ENCODE measurements around the gene NKD2. TPM values are rescaled to one million over a fixed set of nuclear protein-coding genes. Genes with fewer than 3 reads are reported as not detected.
A peak's percentile ranks its signal among the peaks of the same experiment; 100 is the strongest.

NKD2 gene
- total RNA-seq, 1 donor from 2014 or later: 3.3 TPM

DNA sequence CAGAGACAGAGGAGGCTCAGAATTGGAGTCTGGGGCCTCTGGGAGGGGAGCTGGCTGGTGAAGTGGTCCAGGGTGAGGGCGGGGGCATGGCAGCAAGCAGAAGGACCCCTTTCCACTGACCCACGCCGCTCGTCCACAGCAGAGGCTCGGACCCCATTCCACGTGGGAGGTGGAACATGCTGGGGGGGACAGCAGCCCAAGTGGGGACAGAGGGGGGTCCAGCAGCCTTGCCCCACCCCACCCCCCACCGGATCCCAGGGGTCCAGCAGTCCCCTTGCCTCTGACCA is 25.4 kb upstream of the NKD2 start:
- Mint-ChIP-seq H3K4me3 (peak overlapping the region; percentile 32), H3K27ac (no peak overlapping the region), H3K4me1 (peaks cover 22% of the 10 kb centered on the region), H3K36me3 (ENCODE audit: low read depth) (peaks cover 16% of the 10 kb centered on the region), H3K27me3 (peaks cover 31% of the 10 kb centered on the region), H3K9me3 (peaks cover 15% of the 10 kb centered on the region)
- no peak for DNase-seq
- intact Hi-C loops (cut with micrococcal nuclease): no loop called here

DNA sequence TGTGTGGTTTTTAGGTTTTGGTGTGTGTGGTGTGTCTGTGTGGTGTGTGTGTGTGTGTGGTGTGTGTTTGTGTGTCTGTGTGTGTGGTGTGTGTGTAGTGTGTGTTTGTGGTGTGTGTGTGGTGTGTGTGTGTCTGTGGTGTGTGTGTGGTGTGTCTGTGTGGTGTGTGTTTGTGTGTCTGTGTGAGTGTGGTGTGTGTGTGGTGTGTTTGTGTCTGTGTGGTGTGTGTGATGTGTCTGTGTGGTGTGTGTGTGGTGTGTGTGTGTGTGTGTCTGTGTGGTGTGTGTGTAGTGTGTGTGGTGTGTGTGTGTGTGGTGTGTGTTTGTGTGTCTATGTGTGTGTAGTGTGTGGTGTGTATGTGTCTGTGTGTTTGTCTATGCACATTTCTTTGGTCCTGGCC is 25.0 kb upstream of the NKD2 start:
- no peak for DNase-seq
- Mint-ChIP-seq H3K36me3 (ENCODE audit: low read depth) (peaks cover 17% of the 10 kb centered on the region), H3K4me3 (peak overlapping the region; percentile 32), H3K9me3 (peaks cover 15% of the 10 kb centered on the region), H3K4me1 (peaks cover 20% of the 10 kb centered on the region), H3K27ac (no peak overlapping the region), H3K27me3 (peaks cover 33% of the 10 kb centered on the region)
- intact Hi-C loops (cut with micrococcal nuclease): no loop called here

DNA sequence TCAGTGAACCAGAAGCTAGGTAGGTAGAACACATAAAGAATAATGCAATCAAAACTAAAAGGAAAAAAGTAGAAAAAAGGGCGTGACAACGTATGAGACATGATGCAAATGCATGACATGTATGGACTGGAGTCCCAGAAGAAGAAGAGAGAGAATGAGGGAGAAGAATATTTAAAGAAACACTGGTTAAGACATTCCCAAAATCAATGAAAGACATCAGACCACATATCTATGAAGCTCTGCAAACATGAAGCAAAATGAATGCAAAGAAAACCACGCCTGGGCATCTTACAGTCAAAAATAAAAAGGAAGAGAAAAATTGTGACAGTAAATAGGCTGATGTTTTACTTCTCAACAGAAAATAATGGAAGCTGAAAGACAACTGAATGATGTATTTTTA is 23.8 kb upstream of the NKD2 start:
- DNase-seq: no peak
- peaks cover 15% of the 10 kb centered on the region for H3K9me3 Mint-ChIP-seq
- no peak overlapping the region for H3K27ac Mint-ChIP-seq
- intact Hi-C loops (cut with micrococcal nuclease): no loop called here
- H3K4me1 Mint-ChIP-seq: peaks cover 11% of the 10 kb centered on the region
- no peak overlapping the region for H3K4me3 Mint-ChIP-seq
- peaks cover 36% of the 10 kb centered on the region for H3K27me3 Mint-ChIP-seq
- H3K36me3 Mint-ChIP-seq (ENCODE audit: low read depth): peaks cover 19% of the 10 kb centered on the region

DNA sequence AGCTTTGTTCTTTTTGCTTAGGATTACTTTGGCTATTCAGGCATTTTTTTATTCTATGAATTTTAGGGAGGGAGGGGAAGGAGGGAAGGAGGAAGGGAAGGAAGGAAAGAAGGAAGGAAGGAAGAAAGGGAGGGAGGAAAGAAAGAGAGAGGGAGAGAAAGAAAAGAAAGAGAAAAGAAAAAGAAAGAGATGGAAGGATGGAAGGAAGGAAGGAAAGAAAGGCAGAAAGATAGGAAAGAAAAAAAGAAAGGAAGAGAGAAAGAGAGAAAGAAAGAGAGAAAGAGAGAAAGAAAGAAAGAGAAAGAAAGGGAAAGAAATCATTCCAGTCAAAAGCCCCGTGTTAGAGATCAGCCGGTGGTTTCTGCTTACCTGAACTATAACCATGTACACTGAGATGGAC is 20.8 kb upstream of the NKD2 start:
- Mint-ChIP-seq H3K27ac (no peak overlapping the region), H3K9me3 (peaks cover 15% of the 10 kb centered on the region), H3K36me3 (ENCODE audit: low read depth) (peaks cover 21% of the 10 kb centered on the region), H3K27me3 (peaks cover 44% of the 10 kb centered on the region), H3K4me1 (peaks cover 14% of the 10 kb centered on the region), H3K4me3 (no peak overlapping the region)
- no peak for DNase-seq
- intact Hi-C loops (cut with micrococcal nuclease): no loop called here

DNA sequence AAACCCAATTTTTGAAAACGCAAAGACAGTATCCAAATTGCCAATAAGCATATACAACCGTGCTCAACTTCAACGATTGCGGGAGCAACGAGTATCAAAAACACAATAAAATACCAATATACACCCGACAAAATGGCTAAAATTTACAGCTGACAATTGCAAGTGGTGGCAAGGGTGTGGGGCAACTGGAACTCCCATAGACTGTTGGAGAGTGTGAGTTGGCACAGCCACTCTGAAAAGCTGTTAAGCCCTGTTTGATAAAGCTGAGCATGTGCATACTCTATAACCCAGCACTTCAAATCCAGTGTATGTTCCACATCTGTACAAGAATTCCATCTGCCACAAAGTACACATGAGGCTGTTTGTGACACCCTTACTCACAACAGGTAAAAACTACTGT is 20.3 kb upstream of the NKD2 start:
- Mint-ChIP-seq H3K36me3 (ENCODE audit: low read depth) (peaks cover 21% of the 10 kb centered on the region), H3K27ac (no peak overlapping the region), H3K27me3 (peaks cover 44% of the 10 kb centered on the region), H3K4me1 (peaks cover 14% of the 10 kb centered on the region), H3K4me3 (no peak overlapping the region), H3K9me3 (peaks cover 15% of the 10 kb centered on the region)
- no peak for DNase-seq
- intact Hi-C loops (cut with micrococcal nuclease): no loop called here

DNA sequence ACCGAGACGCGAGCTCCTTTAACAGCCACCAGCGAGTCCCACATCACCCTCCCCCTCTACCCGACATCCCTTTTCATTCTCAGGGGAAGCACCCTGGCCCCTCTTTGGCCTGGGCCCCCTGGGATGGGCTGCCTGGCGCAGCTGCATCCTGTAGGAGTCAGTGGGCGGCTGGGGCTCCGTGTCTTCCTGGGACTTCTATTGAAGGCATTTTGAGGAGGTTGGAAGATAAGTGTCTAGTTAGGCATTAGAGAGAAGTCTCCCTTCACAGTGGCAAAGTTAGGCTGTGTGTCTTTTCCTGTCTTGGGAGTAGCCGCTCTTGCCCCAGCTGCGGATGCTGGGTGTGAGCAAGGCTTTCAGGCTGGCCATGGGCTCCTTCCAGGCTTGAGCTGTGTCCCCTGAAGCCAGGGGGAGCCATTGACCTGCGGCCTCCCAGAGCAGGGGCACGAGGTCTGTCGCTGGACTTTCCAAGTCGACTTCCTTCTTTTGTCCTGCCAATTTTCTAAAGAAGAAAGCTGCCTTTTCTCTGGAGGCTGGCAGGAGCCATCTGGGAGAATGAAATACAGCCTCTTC is 18.6 kb upstream of the NKD2 start:
- DNase-seq: peak; percentile 55
- peaks cover 8% of the 10 kb centered on the region for H3K9me3 Mint-ChIP-seq
- H3K4me1 Mint-ChIP-seq: peaks cover 5% of the 10 kb centered on the region
- intact Hi-C loops (cut with micrococcal nuclease): no loop called here
- H3K27ac Mint-ChIP-seq: no peak overlapping the region
- peaks cover 18% of the 10 kb centered on the region for H3K36me3 Mint-ChIP-seq (ENCODE audit: low read depth)
- H3K4me3 Mint-ChIP-seq: no peak overlapping the region
- H3K27me3 Mint-ChIP-seq: peaks cover 33% of the 10 kb centered on the region

DNA sequence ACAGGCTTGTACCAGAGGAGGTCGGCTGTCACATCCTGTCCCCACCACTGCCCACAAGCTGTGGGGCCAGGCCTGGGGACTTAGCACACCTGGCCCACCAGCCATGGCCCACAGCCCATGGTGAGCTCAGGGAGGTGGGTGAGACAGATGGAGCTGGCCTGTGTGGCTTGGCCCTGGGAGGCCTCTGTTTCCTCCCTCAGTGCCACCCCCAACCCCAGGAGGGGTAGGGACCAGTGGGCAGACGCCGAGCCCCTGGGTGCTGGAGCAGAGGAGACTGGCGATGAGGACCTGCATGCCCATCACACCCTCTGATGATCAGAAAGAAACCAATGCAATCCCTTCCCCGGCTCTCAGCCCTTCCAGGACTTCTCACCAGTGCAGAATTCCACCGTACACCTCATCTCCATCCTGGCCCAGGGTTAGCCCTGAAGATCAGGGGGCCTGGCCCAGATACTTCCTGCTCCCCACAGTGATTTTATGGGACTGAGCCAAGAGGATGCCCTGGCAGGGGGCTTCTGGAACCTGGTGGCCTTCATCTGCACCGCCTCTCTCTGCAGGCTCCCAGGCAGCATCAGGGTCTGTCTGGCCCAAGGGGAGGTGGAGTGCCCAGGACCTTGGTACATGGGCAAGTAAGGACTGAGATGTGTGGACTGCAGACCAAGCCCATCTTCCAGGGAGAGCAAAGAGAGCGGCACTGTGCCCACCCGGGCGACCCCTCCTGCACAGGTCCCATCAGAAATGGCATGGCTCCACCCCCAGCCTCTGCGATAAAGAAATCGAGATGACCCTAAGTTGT is 16.9 kb upstream of the NKD2 start:
- intact Hi-C loops (cut with micrococcal nuclease): no loop called here
- no peak for DNase-seq
- Mint-ChIP-seq H3K4me1 (peaks cover 12% of the 10 kb centered on the region), H3K27ac (no peak overlapping the region), H3K4me3 (no peak overlapping the region), H3K9me3 (peaks cover 8% of the 10 kb centered on the region), H3K27me3 (peaks cover 26% of the 10 kb centered on the region), H3K36me3 (ENCODE audit: low read depth) (peaks cover 13% of the 10 kb centered on the region)

DNA sequence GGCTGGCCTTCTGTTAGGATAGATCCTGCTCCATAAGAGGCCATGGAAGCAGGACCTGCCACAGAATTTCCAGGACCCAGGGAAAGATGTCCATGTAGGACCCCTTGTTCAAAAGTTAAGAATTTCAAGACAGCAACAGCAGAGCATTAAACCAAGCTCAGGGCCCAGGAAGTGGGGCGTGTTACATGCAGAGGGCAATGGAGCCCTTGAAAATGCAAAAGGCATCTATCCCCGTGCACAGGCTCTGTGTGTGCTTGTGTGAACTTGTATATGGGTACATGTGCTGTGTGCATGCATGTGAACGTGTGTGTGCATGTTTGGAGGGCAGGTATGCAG is 14.4 kb upstream of the NKD2 start:
- peaks cover 21% of the 10 kb centered on the region for H3K4me1 Mint-ChIP-seq
- no peak for DNase-seq
- no peaks in the 10 kb centered on the region for H3K9me3 Mint-ChIP-seq
- H3K27ac Mint-ChIP-seq: no peak overlapping the region
- intact Hi-C loops (cut with micrococcal nuclease): no loop called here
- H3K27me3 Mint-ChIP-seq: peaks cover 10% of the 10 kb centered on the region
- no peak overlapping the region for H3K4me3 Mint-ChIP-seq
- peaks cover 3% of the 10 kb centered on the region for H3K36me3 Mint-ChIP-seq (ENCODE audit: low read depth)

DNA sequence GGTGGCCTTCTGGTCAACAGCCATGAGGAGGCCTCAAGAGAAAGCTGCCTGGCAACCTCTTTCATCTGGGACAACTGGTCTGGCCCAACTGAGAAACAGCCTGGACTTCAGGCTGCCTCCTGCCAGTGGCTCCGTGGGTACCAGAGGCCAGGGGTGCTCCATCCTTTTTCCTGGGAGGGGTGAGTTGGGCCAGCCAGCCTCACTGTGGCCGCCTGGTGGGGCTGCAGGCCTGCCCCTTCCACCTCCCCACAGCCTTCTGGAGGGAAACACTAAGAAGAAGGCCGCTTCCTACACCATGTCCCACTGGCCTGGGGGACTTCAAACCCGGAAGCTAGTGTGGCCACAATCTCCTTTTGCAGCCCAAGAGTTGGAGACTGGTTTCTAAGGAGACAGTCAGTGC is 13.8 kb upstream of the NKD2 start:
- DNase-seq: no peak
- no peak overlapping the region for H3K27ac Mint-ChIP-seq
- peaks cover 1% of the 10 kb centered on the region for H3K36me3 Mint-ChIP-seq (ENCODE audit: low read depth)
- no peaks in the 10 kb centered on the region for H3K9me3 Mint-ChIP-seq
- H3K4me1 Mint-ChIP-seq: peaks cover 21% of the 10 kb centered on the region
- no peak overlapping the region for H3K4me3 Mint-ChIP-seq
- H3K27me3 Mint-ChIP-seq: peaks cover 9% of the 10 kb centered on the region
- intact Hi-C loops (cut with micrococcal nuclease): no loop called here

DNA sequence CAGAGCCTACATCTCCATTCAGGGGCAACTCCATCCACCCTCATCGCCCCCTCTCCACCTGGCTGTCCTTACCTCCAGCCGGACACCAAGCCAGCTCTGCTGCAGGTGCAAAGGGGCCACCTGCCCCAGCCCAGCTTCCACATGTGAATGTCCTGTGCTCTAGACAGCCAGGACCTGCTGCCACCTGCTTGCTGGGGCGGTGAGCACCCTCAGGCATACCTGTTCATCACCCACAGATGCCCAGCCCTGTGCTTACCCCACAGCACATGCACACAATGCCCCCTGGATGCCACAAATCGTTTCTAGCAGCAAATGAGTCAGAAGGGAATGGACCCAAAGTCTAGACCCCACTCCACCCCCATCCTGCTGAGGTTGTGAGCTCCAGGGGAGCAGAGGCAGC is 13.3 kb upstream of the NKD2 start:
- no peak overlapping the region for H3K27ac Mint-ChIP-seq
- no peak overlapping the region for H3K4me3 Mint-ChIP-seq
- peaks cover 5% of the 10 kb centered on the region for H3K27me3 Mint-ChIP-seq
- H3K36me3 Mint-ChIP-seq (ENCODE audit: low read depth): no peaks in the 10 kb centered on the region
- no peak for DNase-seq
- peaks cover 21% of the 10 kb centered on the region for H3K4me1 Mint-ChIP-seq
- intact Hi-C loops (cut with micrococcal nuclease): no loop called here
- H3K9me3 Mint-ChIP-seq: no peaks in the 10 kb centered on the region

DNA sequence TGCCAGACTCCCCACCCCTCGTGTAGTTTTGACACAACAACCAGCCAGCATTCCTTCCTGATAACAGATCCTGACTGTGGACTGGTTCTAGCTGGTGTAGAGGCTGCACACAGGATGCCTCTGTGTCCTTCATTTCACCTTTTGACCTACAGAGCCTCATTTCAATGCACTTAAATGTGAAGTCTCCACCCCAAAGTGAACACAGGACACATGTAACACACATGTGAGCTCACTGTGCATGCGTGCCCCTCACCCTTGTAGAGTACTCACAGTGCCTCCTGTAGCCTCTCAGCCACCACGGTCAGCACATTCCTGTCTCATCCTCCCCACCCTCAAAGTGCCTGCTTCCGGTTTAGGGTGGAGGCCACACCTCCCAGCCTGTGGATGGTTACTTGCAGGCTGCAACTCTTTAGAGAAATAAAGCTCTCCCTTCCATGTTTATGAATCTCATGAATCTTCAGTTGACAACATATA is 11.6 kb upstream of the NKD2 start:
- Mint-ChIP-seq H3K36me3 (ENCODE audit: low read depth) (no peaks in the 10 kb centered on the region), H3K27me3 (peaks cover 2% of the 10 kb centered on the region), H3K9me3 (no peaks in the 10 kb centered on the region), H3K4me1 (peaks cover 18% of the 10 kb centered on the region), H3K27ac (peak overlapping the region; percentile 80), H3K4me3 (peak overlapping the region; percentile 79)
- DNase-seq: peak; percentile 88
- intact Hi-C loops (cut with micrococcal nuclease): no loop called here

DNA sequence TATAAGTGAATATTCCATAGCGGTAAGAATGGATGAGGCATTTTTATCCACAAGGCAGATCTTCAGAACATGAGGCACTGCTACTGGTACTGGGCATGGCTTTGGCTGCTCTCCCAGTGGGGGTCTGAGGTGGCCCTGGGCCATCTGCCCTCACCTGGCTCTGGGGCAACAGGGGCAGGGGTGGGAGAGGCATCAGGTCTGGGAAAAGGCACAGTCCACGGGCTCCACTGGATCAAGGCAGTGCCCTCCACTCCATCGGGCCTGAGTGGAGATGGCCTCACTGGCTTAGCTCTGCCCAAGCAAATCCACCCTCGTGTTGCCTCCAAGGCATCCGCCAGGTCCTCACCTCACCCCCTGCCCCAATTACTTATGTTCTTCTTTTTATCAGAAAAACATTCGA is 10.9 kb upstream of the NKD2 start:
- H3K36me3 Mint-ChIP-seq (ENCODE audit: low read depth): no peaks in the 10 kb centered on the region
- peaks cover 4% of the 10 kb centered on the region for H3K27me3 Mint-ChIP-seq
- no peak overlapping the region for H3K4me3 Mint-ChIP-seq
- no peak overlapping the region for H3K27ac Mint-ChIP-seq
- no peak for DNase-seq
- H3K4me1 Mint-ChIP-seq: peaks cover 20% of the 10 kb centered on the region
- H3K9me3 Mint-ChIP-seq: no peaks in the 10 kb centered on the region
- intact Hi-C loops (cut with micrococcal nuclease): no loop called here

DNA sequence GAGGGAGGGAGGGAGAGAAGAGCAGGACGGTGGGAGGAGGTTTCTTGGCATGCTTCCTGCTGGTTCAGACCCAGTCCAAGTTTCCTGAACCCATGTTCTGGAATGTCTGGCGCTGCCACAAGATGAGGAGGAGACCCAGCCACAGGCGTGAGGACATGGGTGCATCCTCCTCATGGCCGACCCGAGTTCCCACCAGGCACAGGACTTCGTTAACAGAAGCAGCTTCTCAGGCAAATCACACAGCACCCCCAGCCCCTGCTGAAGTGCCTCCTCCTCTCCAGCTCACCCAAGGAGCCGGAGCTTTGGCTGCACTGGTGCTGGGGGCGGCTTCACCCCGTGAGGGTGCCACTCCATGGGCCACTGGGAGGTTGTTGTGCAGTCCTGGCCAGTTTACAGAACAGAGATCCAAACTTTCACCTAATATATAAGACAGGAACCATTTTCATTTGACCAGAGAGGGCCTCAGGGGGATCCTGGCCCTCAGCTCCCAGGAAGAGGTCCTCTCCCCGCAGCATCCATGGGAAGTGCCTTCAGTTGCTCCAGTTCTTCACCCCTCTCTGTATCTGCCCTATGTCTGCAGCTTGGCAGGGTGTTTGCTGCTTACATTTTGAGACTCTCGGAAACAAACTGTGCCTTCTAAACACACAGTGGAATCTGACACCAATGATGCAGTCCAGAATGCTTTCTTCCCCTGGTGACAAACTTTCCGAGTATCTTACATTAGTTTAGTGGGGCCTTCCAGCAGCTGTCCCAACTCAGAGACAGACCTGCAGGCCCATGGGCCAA is 10.2 kb upstream of the NKD2 start:
- Mint-ChIP-seq H3K9me3 (no peaks in the 10 kb centered on the region), H3K27me3 (peaks cover 9% of the 10 kb centered on the region), H3K4me3 (no peak overlapping the region), H3K36me3 (ENCODE audit: low read depth) (no peaks in the 10 kb centered on the region), H3K27ac (no peak overlapping the region), H3K4me1 (peaks cover 20% of the 10 kb centered on the region)
- intact Hi-C loops (cut with micrococcal nuclease): no loop called here
- no peak for DNase-seq

DNA sequence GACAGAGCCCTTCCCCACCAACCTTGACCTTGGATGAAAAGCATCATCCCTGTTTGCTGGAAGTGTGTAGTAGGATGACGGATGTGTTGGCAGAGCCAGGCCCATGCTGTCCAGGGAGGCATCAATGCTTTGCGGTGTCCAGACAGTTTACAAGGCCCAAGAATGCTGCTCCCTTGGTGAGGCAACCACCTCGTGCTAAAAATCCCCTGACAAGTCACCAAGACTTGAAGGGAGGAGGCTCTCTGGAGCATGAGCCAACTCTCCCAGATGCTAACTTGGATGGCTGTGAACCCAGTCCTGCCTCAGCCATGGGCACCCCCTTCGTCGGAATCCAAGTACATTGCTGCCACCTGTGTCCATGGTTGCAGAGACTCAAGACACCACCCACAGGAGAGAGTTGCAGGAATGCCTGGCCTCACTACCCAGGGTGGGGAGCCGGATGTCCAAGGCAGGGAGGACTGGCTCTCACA is 9.5 kb upstream of the NKD2 start:
- H3K4me1 Mint-ChIP-seq: peaks cover 20% of the 10 kb centered on the region
- no peaks in the 10 kb centered on the region for H3K9me3 Mint-ChIP-seq
- no peak for DNase-seq
- no peaks in the 10 kb centered on the region for H3K36me3 Mint-ChIP-seq (ENCODE audit: low read depth)
- intact Hi-C loops (cut with micrococcal nuclease): no loop called here
- H3K27ac Mint-ChIP-seq: no peak overlapping the region
- H3K27me3 Mint-ChIP-seq: peaks cover 15% of the 10 kb centered on the region
- H3K4me3 Mint-ChIP-seq: no peak overlapping the region
